ENCODE data around the gene POLR2J.

GRCh38 chr7:102464577-102465280 lies 14.0 kb downstream of the POLR2J start, which contains the start of the genes ALKBH4 and LRWD1:
- TF ChIP-seq CTCF (IDR thresholded peaks at IDR 0.05; ENCODE audit: low read depth, low read length) (peak; percentile 36), EZH2phosphoT487 (IDR thresholded peaks at IDR 0.05; ENCODE audit: low read depth) (no peak)
